C4-2B (cell line): ENCODE data around the gene KLK2.

Experiments used
- H3K27ac ChIP-seq: fragments of 450-650 bp; 2 replicates; pipeline ENCODE4 v1.5.1; 2017
- CTCF ChIP-seq: fragments of 450-650 bp; conservative IDR thresholded peaks from 2 replicates; pipeline ENCODE4 v1.5.1; 2017; ENCODE audit warnings: mild to moderate bottlenecking
- ZFX ChIP-seq: fragments of 450-650 bp; IDR thresholded peaks from 2 replicates; pipeline ENCODE4 v1.6.1; 2017

Gene KLK2

DNA sequence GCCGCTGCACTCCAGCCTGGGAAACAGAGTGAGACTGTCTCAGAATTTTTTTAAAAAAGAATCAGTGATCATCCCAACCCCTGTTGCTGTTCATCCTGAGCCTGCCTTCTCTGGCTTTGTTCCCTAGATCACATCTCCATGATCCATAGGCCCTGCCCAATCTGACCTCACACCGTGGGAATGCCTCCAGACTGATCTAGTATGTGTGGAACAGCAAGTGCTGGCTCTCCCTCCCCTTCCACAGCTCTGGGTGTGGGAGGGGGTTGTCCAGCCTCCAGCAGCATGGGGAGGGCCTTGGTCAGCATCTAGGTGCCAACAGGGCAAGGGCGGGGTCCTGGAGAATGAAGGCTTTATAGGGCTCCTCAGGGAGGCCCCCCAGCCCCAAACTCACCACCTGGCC, at the start of gene KLK2:
Gene KLK2, plus strand, starts transcription at position 384 of the 400 bp plus-strand sequence. CDS start 35 bp downstream, outside the sequence.
- no peak for TF ChIP-seq ZFX
- no peak for TF ChIP-seq CTCF
- peak within 1 kb of the TSS; percentile 100 for H3K27ac ChIP-seq

- no peak for TF ChIP-seq ZFX
- no peak for TF ChIP-seq CTCF
- H3K27ac ChIP-seq: no peak overlapping the region
Measured at GRCh38 chr19:50826492-50827240, 46.6 kb upstream of the KLK2 start.

DNA sequence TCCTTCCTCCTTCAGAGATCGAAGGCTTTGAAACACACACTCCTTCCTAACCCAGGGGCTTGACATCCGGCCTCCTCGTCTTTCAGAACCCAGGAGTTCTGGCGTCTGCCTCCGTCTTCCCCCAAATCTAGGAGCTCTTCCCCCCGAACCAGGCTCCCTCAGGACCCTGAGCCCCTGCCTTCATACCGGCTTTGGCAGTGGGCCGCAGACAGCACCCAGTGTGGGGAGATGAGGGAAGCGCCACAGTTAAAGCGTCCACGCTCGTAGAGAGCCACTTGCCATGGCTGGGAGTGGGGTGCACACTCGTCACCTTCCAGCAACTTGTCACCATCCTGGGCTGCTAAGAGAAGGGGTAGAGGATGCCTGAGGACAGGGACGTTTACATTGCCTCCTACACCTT, 45.8 kb upstream of the KLK2 start:
- H3K27ac ChIP-seq: no peak overlapping the region
- TF ChIP-seq CTCF (no peak), ZFX (no peak)

DNA sequence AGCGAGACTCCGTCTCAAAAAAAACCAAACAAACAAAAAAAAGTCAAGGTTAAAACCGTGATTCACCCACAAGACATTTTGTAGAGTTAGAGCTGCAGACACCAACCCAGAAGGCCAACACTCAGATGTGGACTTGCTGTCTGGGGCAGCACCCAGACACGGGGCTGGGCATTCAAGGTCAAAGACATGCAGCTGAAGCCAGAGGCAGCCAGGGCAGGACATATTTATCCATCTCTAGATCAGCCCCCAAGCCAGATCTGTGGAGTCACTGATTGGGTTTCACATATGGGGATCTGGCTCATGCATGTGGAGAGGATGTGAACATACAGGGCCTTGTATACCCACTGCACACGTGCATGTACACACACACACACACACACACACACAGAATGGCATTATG, 43.4 kb upstream of the KLK2 start:
- H3K27ac ChIP-seq: no peak overlapping the region
- TF ChIP-seq ZFX (no peak), CTCF (no peak)

DNA sequence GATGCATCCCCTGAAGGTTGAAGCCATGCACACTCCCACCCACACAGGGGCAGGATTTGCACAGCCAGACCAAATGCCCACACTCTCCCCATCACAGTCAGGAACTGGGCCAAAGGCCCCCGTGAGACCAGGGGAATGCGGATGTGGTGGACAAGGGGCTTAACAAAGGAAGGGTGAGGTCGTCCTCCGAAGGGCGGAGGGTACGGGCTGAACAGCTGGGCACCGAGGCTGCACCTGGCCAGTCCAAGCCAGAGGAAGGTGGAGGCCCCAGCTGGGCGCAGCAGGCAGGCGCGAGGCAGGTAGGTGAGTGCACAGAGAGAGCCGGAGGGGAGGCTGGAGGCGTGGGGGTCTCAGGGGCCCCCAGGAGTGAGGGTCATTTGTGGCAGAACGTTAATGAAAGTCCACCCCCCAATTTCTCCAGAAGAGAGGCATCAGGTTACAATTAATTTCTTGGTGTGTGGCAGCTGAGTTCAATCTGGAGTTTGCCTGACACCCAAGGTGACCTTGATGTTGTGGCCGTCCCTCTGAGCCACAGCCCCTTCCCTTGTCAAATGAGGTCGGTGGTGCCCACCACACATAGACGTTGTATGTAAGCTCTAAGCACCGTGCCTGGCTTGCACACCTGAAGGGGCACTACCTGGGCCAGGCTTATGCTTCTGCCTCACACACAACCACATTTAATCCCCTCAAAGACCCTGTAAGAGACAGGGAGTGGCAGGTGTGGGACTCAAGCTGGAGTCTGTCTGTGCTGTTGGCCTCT, 42.8 kb upstream of the KLK2 start:
- H3K27ac ChIP-seq: 0 out of 2 replicates have a peak overlapping the region, but pooled peaks have one; percentile 3
- TF ChIP-seq ZFX: no peak
- TF ChIP-seq CTCF: no peak

DNA sequence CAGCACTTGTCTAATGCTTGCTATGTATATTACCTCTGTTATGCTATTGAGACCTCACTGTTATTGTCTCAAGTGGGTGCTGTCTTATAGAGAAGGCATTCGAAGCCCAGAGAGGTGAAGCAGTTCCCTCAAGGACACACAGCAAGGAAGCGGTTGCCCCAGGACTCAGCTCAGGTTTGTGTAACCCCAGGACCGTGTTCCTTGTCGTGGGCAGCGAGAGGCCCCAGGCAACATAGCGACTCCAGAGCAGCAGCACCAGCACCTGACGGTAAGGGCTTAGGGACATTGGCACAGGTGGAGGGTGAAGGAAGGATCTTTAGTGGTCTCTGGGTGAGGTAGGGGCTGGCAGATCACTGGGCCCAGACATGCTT, 42.2 kb upstream of the KLK2 start:
- H3K27ac ChIP-seq: 0 out of 2 replicates have a peak overlapping the region, but pooled peaks have one; percentile 3
- TF ChIP-seq CTCF: no peak
- no peak for TF ChIP-seq ZFX

DNA sequence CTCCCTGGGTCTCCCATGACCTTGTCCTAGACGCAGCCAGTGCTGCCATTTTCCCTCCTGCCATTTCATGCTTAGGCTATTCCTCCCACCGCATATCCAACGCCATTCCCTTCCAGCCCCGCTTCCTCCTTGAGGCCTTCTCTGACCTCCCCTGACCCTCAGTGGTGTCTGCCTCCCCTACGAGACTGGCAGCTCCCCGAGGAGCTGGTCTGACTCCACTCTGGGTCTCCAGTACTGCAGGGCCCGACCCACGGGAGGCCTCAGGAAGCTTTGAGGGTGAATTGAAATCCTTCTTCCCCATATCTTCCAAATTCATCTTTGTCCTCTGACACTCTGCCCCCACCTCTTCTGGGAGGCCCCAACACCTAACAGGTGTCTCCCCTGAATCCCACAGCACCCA, 40.6 kb upstream of the KLK2 start:
- no peak overlapping the region for H3K27ac ChIP-seq
- TF ChIP-seq ZFX (no peak), CTCF (no peak)
